SK-N-MC (cell line): ENCODE measurements around the gene ZNF750.

Experiments used
- EZH2 ChIP-seq: fragments of 200-600 bp; sonication (generic); IDR thresholded peaks from one replicate; pipeline ENCODE4 v1.6.1; 2017; ENCODE audit warnings: antibody characterized with exemption
- POLR2AphosphoS5 ChIP-seq: IDR thresholded peaks from 2 replicates; pipeline ENCODE4 v1.6.1; 2012; ENCODE audit warnings: mild to moderate bottlenecking, low read depth, low read length, borderline replicate concordance

DNA sequence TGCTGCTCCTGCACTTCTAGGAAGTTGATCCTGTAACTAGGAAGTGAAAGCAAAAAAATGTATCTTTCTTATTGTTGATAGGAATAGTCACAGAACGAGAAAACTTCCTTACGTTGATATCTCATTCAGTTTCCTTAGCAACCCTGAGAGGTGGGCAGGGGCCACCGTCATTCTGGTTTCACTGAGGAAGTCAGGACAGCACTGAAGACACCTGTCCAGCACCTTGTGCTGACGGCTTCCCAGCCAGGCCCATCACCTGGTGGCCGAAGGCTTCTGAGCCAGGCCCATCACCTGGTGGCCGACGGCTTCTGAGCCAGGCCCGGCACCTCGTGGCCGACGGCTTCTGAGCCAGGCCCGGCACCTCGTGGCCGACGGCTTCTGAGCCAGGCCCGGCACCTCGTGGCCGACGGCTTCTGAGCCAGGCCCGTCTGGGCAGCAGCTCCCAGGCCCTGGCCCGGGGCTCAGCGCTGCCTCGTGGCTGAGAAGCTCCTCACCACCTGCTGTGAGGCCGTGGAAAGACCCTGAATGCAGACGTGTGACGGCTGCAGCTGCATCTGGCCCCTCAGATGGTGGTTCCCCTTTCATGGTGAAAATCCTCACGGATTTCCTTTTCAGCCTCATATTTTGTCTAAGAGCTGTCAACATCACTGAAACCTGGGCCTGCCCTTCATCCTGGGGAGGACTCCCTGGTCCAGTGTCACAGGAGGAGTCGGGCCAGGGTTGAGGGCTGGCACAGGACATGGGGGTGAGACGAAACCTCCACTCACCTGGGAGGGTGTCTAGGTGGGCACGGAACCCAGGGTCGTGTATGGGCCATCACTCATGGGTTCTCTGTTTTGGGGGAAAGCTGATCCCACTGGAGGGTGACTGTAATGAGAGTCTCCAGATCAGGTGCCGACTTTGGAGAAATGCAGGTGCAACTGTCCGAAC lies 33.0 kb upstream of the ZNF750 start:
- TF ChIP-seq EZH2 (no peak), POLR2AphosphoS5 (no peak)
